NT2/D1 (cell line): Measurements from ENCODE around the gene DRP2.

Source experiments
- DNase-seq: peaks from one replicate; pipeline ENCODE4 v3.0.0-alpha.2; 2011; ENCODE audit warnings: low read depth, low spot score
- H3K27me3 ChIP-seq: 2 replicates; pipeline ENCODE4 v1.6.0; 2011; ENCODE audit warnings: mild to moderate bottlenecking; ENCODE audit not compliant: insufficient read length, insufficient read depth
- H3K36me3 ChIP-seq: 2 replicates; pipeline ENCODE4 v1.6.1; 2011; ENCODE audit warnings: mild to moderate bottlenecking, low read length, mixed read lengths; ENCODE audit not compliant: insufficient read depth, insufficient read length
- H3K4me1 ChIP-seq: 2 replicates; pipeline ENCODE4 v1.5.1; 2011; ENCODE audit not compliant: insufficient read depth, insufficient read length
- H3K4me3 ChIP-seq: 2 replicates; pipeline ENCODE4 v1.5.1; 2011; ENCODE audit warnings: low read depth; ENCODE audit not compliant: insufficient read length
- H3K9ac ChIP-seq: 2 replicates; pipeline ENCODE4 v1.6.0; 2011; ENCODE audit warnings: low read depth; ENCODE audit not compliant: insufficient read length
- H3K9me3 ChIP-seq: 2 replicates; pipeline ENCODE4 v1.5.1; 2011; ENCODE audit warnings: mild to moderate bottlenecking, low read length; ENCODE audit not compliant: insufficient read depth
- SUZ12 ChIP-seq: IDR thresholded peaks from 2 replicates; pipeline ENCODE4 v1.6.1; 2011; ENCODE audit not compliant: insufficient read length, insufficient read depth; ENCODE audit errors: extremely low read depth
- YY1 ChIP-seq: IDR thresholded peaks from 2 replicates; pipeline ENCODE4 v1.6.1; 2011; ENCODE audit not compliant: insufficient read length, insufficient read depth
- ZNF274 ChIP-seq: IDR thresholded peaks from 2 replicates; pipeline ENCODE4 v1.6.1; 2011; ENCODE audit warnings: mild to moderate bottlenecking, low read depth, low read length

DRP2 gene

GRCh38 chrX:101195442-101196173 is 24.0 kb upstream of the DRP2 start:
- no peak for DNase-seq
- H3K27me3 ChIP-seq: no peaks in the 10 kb centered on the region
- H3K9ac ChIP-seq: no peak overlapping the region
- H3K9me3 ChIP-seq: no peaks in the 10 kb centered on the region
- H3K4me3 ChIP-seq: no peak overlapping the region
- H3K4me1 ChIP-seq: no peaks in the 10 kb centered on the region
- TF ChIP-seq ZNF274 (no peak), YY1 (no peak)
- H3K36me3 ChIP-seq: no peaks in the 10 kb centered on the region

GRCh38 chrX:101203761-101204351 is 15.7 kb upstream of the DRP2 start:
- TF ChIP-seq SUZ12: no peak
- DNase-seq: no peak
- H3K27me3 ChIP-seq: no peaks in the 10 kb centered on the region
- no peak overlapping the region for H3K9ac ChIP-seq
- H3K9me3 ChIP-seq: no peaks in the 10 kb centered on the region
- no peaks in the 10 kb centered on the region for H3K4me1 ChIP-seq
- no peak overlapping the region for H3K4me3 ChIP-seq
- no peaks in the 10 kb centered on the region for H3K36me3 ChIP-seq

GRCh38 chrX:101206471-101206870 is 13.1 kb upstream of the DRP2 start:
- no peaks in the 10 kb centered on the region for H3K4me1 ChIP-seq
- no peaks in the 10 kb centered on the region for H3K9me3 ChIP-seq
- H3K27me3 ChIP-seq: no peaks in the 10 kb centered on the region
- TF ChIP-seq YY1 (no peak), SUZ12 (no peak), ZNF274 (no peak)
- no peak overlapping the region for H3K9ac ChIP-seq
- no peak for DNase-seq
- no peak overlapping the region for H3K4me3 ChIP-seq
- no peaks in the 10 kb centered on the region for H3K36me3 ChIP-seq

GRCh38 chrX:101208152-101208905 is 11.3 kb upstream of the DRP2 start:
- TF ChIP-seq ZNF274 (no peak), YY1 (no peak), SUZ12 (no peak)
- Histone ChIP-seq H3K4me3 (no peak overlapping the region), H3K9me3 (no peaks in the 10 kb centered on the region), H3K9ac (no peak overlapping the region), H3K27me3 (no peaks in the 10 kb centered on the region), H3K36me3 (no peaks in the 10 kb centered on the region), H3K4me1 (no peaks in the 10 kb centered on the region)
- no peak for DNase-seq

GRCh38 chrX:101210630-101211029 is 9.0 kb upstream of the DRP2 start:
- Histone ChIP-seq H3K9me3 (no peaks in the 10 kb centered on the region), H3K36me3 (no peaks in the 10 kb centered on the region), H3K4me3 (no peak overlapping the region), H3K9ac (no peak overlapping the region), H3K4me1 (no peaks in the 10 kb centered on the region), H3K27me3 (no peaks in the 10 kb centered on the region)
- TF ChIP-seq SUZ12 (no peak), ZNF274 (no peak), YY1 (no peak)
- no peak for DNase-seq

DNA sequence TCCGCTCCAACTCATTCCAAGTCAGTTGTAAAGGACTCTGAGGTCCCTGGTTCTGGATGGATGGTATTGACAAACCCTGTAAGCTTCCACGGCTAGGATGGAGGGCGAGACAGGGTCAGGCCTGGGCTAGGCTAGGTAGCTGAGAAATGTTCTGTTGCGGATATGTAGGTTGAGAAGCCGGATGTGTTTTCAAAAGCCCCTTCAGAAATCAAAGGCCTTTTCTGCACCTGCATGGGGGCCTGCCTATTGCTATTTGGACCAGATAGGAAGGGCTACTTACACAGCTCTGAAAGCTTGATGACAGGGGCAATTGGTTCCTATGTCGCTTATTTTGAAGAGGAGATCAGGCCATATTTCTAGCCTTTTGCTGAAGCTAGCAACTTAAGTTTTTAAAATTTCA is 1.9 kb upstream of the DRP2 start:
- no peaks in the 10 kb centered on the region for H3K27me3 ChIP-seq
- no peak for DNase-seq
- TF ChIP-seq SUZ12 (no peak), YY1 (no peak)
- H3K36me3 ChIP-seq: no peaks in the 10 kb centered on the region
- H3K9ac ChIP-seq: no peak overlapping the region
- H3K9me3 ChIP-seq: no peaks in the 10 kb centered on the region
- peaks cover 4% of the 10 kb centered on the region for H3K4me1 ChIP-seq
- H3K4me3 ChIP-seq: no peak overlapping the region

GRCh38 chrX:101219864-101220346 is 319 bp downstream of the DRP2 start:
- H3K27me3 ChIP-seq: no peaks in the 10 kb centered on the region
- no peak overlapping the region for H3K9ac ChIP-seq
- H3K4me1 ChIP-seq: peaks cover 4% of the 10 kb centered on the region
- H3K4me3 ChIP-seq: no peak overlapping the region
- no peaks in the 10 kb centered on the region for H3K9me3 ChIP-seq
- TF ChIP-seq YY1: no peak
- TF ChIP-seq ZNF274: no peak
- TF ChIP-seq SUZ12: no peak
- DNase-seq: no peak
- H3K36me3 ChIP-seq: no peaks in the 10 kb centered on the region
